SK-N-MC (cell line): ENCODE measurements around the gene TMPRSS9.

Source experiments
- EZH2 ChIP-seq: fragments of 200-600 bp; sonication (generic); IDR thresholded peaks from one replicate; pipeline ENCODE4 v1.6.1; 2017; ENCODE audit warnings: antibody characterized with exemption
- FOXP2 ChIP-seq: optimal IDR thresholded peaks from 2 replicates; pipeline ENCODE3; 2011; ENCODE audit warnings: mild to moderate bottlenecking, moderate library complexity; ENCODE audit not compliant: insufficient read depth; ENCODE audit errors: extremely low read length, control extremely low read depth
- POLR2AphosphoS5 ChIP-seq: IDR thresholded peaks from 2 replicates; pipeline ENCODE4 v1.6.1; 2012; ENCODE audit warnings: mild to moderate bottlenecking, low read depth, low read length, borderline replicate concordance

DNA sequence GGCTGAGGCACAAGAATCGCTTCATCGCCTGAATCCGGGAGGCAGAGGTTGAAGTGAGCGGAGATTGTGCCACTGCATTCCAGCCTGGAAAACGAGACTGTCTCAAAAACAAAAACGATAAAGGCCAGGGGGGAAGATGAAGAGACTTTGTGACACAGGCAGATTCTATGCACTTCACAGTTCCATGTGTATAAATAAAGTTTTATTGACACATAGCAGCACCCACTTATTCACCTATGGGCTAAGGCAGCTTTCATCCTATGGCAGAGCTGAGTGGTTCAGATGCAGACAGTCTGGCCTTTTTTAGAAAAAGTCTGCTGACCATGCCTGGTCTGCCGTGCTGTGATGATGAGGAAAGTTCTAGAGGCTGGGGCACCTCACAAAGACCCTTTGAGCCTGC is 91.1 kb downstream of the TMPRSS9 start:
- TF ChIP-seq EZH2 (no peak), POLR2AphosphoS5 (no peak), FOXP2 (no peak)
